Ectodermal cell (in vitro differentiated cells): ENCODE data around the gene CHEK2.
"Not testable (repeated sequence)": the region's sequence is repeated elsewhere in the genome, so short reads cannot be mapped to it uniquely, and the experiment has no call there.

ENCODE experiments used
- H3K27ac ChIP-seq: 2 replicates; pipeline ENCODE4 v1.7.0; 2013; ENCODE audit warnings: mild to moderate bottlenecking, low read depth, low read length; ENCODE audit not compliant: insufficient read depth, poor library complexity, severe bottlenecking
- H3K27me3 ChIP-seq: 2 replicates; pipeline ENCODE4 v1.7.0; 2013; ENCODE audit warnings: mild to moderate bottlenecking, low read length; ENCODE audit not compliant: insufficient read depth, control insufficient read depth, poor library complexity, severe bottlenecking
- H3K36me3 ChIP-seq: one replicate; pipeline ENCODE4 v1.7.0; 2013; ENCODE audit warnings: low read length; ENCODE audit not compliant: control insufficient read depth, insufficient read depth
- H3K4me1 ChIP-seq: one replicate; pipeline ENCODE4 v1.7.0; 2013; ENCODE audit warnings: low read length; ENCODE audit not compliant: control insufficient read depth, insufficient read depth
- H3K4me3 ChIP-seq: 2 replicates; pipeline ENCODE4 v1.7.0; 2013; ENCODE audit warnings: low read depth, low read length, control low read depth; ENCODE audit not compliant: insufficient read depth
- H3K9me3 ChIP-seq: 2 replicates; pipeline ENCODE4 v1.7.0; 2013; ENCODE audit warnings: mild to moderate bottlenecking, low read length, moderate library complexity; ENCODE audit not compliant: control insufficient read depth
- WGBS, 2 experiments: methylation state at CpG; one replicate each; pipeline ENCODE4 v1.1.7; 2013; ENCODE audit warnings: missing lambda C conversion rate in 2 of 2; 5-methylcytosine and 5-hydroxymethylcytosine counted together

The CHEK2 gene

GRCh38 chr22:28742562-28742962 lies 942 bp upstream of the CHEK2 start:
- H3K36me3 ChIP-seq: peaks cover 30% of the 10 kb centered on the region

DNA sequence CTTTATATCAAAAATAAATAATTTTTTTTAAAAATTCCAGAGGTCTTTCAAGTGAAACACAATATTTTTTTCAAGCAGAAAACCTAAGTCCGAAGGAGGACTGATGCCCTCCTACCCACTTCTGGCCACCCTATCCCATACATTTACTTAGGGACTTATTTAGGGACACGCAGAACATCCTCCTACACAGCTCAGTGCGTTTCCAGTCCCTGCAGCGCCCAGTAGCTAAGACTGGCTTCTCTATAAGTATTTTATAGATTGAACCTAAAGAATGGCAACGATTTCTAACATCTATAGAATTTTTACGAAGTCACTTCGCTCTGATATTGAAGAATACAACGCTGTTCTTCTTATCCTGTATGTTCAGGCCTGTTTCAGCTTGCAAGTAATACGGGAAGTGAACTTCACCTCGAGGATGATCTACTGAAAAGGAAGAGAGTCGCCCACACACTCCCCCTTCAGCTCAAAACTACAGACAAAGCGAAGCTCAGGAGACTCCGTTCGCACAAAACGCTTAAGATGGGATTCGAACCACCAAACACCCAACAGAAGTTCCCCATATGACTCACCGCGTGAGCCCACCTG lies 328 bp downstream of the CHEK2 start:
- H3K27ac ChIP-seq: no peak overlapping the region
- WGBS, 2 experiments: 17 to 19% methylated on average over 18 of the region's 18 CpGs
- no peaks in the 10 kb centered on the region for H3K9me3 ChIP-seq
- H3K4me1 ChIP-seq: peaks cover 3% of the 10 kb centered on the region
- H3K36me3 ChIP-seq: peaks cover 17% of the 10 kb centered on the region
- H3K27me3 ChIP-seq: no peaks in the 10 kb centered on the region
- peak overlapping the region; percentile 72 for H3K4me3 ChIP-seq

More at GRCh38 chr22:28742562-28742962, 942 bp upstream of the CHEK2 start:
- Histone ChIP-seq H3K9me3 (no peaks in the 10 kb centered on the region), H3K27me3 (no peaks in the 10 kb centered on the region), H3K27ac (no peak overlapping the region), H3K4me3 (peak overlapping the region; percentile 72), H3K4me1 (peaks cover 3% of the 10 kb centered on the region)
- 2 to 3% methylated on average over 10 of the region's 10 CpGs for WGBS, 2 experiments

GRCh38 chr22:28738876-28739275 lies 2.7 kb downstream of the CHEK2 start:
- not testable (repeated sequence) for H3K4me3 ChIP-seq, H3K27ac ChIP-seq, H3K27me3 ChIP-seq, H3K4me1 ChIP-seq, H3K9me3 ChIP-seq, H3K36me3 ChIP-seq
- whole genome bisulfite sequencing, 2 experiments: 94 to 96% methylated on average over 8 of the region's 8 CpGs

DNA sequence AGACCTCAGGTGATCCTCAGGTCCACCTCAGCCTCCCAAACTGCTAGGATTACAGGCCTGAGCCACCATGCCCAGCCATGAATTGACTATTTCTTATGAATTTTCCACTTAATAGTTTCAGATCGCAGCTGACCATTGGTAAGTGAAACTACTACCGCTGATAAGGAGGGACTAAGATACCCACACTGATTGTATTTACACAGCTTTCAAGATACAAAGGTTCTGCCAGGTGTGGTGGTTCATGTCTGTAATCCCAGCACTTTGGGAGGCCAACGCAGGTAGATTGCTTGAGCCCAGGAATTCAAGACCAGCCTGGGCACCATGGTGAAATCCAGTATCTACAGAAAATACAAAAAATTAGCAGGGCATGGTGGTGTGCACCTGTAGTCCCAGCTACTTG lies 3.9 kb downstream of the CHEK2 start:
- Histone ChIP-seq H3K4me3 (no peak overlapping the region), H3K27me3 (no peaks in the 10 kb centered on the region), H3K27ac (no peak overlapping the region), H3K4me1 (no peaks in the 10 kb centered on the region), H3K9me3 (no peaks in the 10 kb centered on the region), H3K36me3 (peaks cover 9% of the 10 kb centered on the region)
- WGBS, 2 experiments: 93 to 96% methylated on average over 3 of the region's 3 CpGs

- H3K27me3 ChIP-seq: no peaks in the 10 kb centered on the region
- 62 to 74% methylated on average over 7 of the region's 7 CpGs for WGBS, 2 experiments
- H3K36me3 ChIP-seq: peaks cover 9% of the 10 kb centered on the region
- H3K4me3 ChIP-seq: no peak overlapping the region
- H3K4me1 ChIP-seq: no peaks in the 10 kb centered on the region
- H3K9me3 ChIP-seq: no peaks in the 10 kb centered on the region
- no peak overlapping the region for H3K27ac ChIP-seq
Observed at GRCh38 chr22:28736301-28737155, 5.1 kb downstream of the CHEK2 start.

DNA sequence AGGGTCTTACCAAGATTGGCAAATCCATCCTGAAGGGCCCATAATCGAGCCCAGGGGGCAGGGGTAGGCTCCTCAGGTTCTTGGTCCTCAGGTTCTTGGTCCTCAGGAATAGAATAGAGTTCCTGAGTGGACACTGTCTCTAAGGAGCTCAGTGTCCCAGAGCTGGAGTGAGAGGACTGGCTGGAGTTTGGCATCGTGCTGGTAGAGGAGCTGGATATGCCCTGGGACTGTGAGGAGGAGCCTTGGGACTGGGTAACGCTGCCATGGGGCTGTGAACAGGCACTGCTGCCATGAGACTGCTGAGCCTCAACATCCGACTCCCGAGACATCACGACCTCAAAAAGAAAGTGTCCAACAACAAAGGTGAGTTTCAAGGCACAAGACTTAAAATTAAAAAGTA lies 7.2 kb downstream of the CHEK2 start:
- WGBS, 2 experiments: 95 to 96% methylated on average over 6 of the region's 6 CpGs
- Histone ChIP-seq H3K4me3 (no peak overlapping the region), H3K36me3 (peaks cover 9% of the 10 kb centered on the region)

DNA sequence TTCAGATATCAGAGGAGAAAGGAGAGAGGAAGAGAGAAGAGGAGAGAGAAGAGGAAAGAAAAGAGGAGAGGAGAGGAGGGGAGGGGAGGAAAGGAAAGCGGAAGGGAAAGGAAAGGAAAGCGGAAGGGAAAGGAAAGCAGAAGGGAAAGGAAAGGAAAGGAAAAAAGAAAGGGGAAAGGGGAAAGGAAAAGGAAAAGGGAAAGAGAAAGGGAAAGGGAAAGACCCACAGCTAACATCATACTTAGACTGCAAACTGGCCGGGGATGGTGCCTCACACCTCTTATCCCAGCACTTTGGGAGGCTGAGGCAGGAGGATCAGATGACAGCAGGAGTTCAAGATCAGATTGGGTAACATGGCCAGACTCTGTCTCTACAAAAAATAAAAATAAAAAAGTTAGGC lies 11.4 kb downstream of the CHEK2 start:
- WGBS, 2 experiments: 92% methylated on average over 3 of the region's 3 CpGs
- H3K36me3 ChIP-seq: peaks cover 10% of the 10 kb centered on the region

More for the DNA sequence above, 7.2 kb downstream of the CHEK2 start:
- H3K9me3 ChIP-seq: no peaks in the 10 kb centered on the region
- no peaks in the 10 kb centered on the region for H3K27me3 ChIP-seq
- H3K27ac ChIP-seq: no peak overlapping the region
- H3K4me1 ChIP-seq: no peaks in the 10 kb centered on the region

DNA sequence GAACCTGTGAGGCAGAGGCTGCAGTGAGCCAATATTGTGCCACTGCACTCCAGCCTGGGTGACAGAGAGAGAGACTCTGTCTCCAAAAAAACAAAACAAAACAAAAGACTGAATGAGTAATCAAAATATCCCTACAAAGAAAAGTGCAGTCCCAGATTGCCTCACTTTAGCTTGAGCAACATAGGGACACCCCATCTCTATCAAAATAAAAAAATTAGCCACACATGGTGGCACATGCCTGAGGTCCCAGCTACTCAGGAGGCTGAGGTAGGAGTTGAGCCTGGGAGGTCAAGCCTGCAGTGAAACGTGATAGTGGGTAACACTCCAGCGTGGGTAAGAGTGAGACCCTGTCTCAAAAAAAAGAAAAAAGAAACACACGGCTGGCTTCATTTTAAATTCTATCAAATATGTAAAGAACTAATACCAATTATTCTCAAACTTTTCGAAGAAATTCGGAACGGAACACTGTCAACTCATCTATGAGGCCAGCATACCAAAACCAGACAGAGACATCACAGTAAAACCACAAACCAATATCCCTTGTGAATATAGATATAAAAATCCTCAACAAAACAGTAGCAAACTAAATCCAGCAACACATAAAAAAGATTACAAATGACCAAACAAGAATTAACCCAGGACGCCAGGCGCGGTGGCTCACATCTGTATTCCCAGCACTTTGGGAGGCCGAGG lies 12.9 kb downstream of the CHEK2 start:
- no peaks in the 10 kb centered on the region for H3K4me1 ChIP-seq
- H3K36me3 ChIP-seq: peaks cover 16% of the 10 kb centered on the region

More for the DNA sequence above, 11.4 kb downstream of the CHEK2 start:
- Histone ChIP-seq H3K9me3 (no peaks in the 10 kb centered on the region), H3K27me3 (no peaks in the 10 kb centered on the region), H3K27ac (no peak overlapping the region), H3K4me3 (no peak overlapping the region), H3K4me1 (no peaks in the 10 kb centered on the region)

GRCh38 chr22:28728002-28728401 lies 13.6 kb downstream of the CHEK2 start:
- no peak overlapping the region for H3K27ac ChIP-seq
- H3K4me3 ChIP-seq: no peak overlapping the region
- H3K4me1 ChIP-seq: no peaks in the 10 kb centered on the region
- peaks cover 13% of the 10 kb centered on the region for H3K36me3 ChIP-seq
- 81 to 100% methylated on average over 1 of the region's 1 CpG for WGBS, 2 experiments
- no peaks in the 10 kb centered on the region for H3K27me3 ChIP-seq
- H3K9me3 ChIP-seq: no peaks in the 10 kb centered on the region

More for the DNA sequence above, 12.9 kb downstream of the CHEK2 start:
- H3K9me3 ChIP-seq: no peaks in the 10 kb centered on the region
- no peak overlapping the region for H3K4me3 ChIP-seq
- H3K27me3 ChIP-seq: no peaks in the 10 kb centered on the region
- no peak overlapping the region for H3K27ac ChIP-seq
- 91 to 92% methylated on average over 10 of the region's 10 CpGs for WGBS, 2 experiments

GRCh38 chr22:28718044-28718443 lies 23.6 kb downstream of the CHEK2 start:
- Histone ChIP-seq H3K27me3 (no peaks in the 10 kb centered on the region), H3K4me1 (no peaks in the 10 kb centered on the region), H3K4me3 (no peak overlapping the region), H3K27ac (no peak overlapping the region), H3K36me3 (peaks cover 5% of the 10 kb centered on the region), H3K9me3 (no peaks in the 10 kb centered on the region)
- 74 to 94% methylated on average over 3 of the region's 3 CpGs for WGBS, 2 experiments
